GM18498 (cell line): Measurements from ENCODE around the gene ANO1.

Experiments used
- ATAC-seq: cut with Tn5 transposase; IDR thresholded peaks from one replicate; pipeline ENCODE4 v1.9.1; 2021; ENCODE audit warnings: mild to moderate bottlenecking, moderate library complexity; ENCODE audit not compliant: unreplicated experiment

The ANO1 gene

DNA sequence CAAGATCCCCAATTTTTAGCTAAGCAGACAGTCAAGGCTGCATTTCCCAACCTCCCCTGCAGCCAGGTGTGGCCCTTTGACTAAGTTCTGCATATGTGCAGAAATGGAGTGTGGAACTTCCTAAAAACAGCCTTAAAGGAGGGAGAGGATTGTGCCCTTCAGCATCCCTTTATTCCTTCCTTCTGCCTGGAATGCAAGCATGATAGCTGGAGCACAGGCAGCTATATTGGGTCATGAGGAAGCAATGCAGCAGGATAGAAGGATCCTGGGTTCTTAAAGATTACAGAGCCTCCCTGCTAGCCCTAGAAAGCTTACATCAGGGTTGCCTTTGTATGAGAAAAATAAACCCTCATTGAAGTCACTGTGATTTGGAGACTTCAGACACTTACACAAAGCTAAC is 154.9 kb downstream of the ANO1 start:
- ATAC-seq = no peak

DNA sequence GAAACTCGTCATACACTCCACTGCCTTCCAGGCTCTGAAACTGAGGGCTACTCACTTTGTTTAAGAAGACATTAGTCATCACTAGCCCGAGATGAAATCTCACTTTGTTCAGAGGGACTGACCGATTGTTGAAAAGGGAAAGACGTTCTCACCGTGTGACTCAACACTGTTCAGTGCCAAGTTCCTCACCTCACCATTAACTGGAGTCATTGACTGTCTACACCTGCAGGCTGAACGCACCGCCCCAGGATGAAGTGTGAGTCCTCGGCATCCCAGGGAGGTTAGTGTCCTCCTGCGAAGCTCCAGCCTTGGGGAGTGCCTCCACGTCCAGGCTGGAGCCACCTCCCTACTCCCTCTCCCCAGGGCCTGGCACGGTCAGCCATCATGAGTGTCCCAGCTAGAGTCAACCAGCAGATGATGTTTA is 155.4 kb downstream of the ANO1 start:
- no peak for ATAC-seq

DNA sequence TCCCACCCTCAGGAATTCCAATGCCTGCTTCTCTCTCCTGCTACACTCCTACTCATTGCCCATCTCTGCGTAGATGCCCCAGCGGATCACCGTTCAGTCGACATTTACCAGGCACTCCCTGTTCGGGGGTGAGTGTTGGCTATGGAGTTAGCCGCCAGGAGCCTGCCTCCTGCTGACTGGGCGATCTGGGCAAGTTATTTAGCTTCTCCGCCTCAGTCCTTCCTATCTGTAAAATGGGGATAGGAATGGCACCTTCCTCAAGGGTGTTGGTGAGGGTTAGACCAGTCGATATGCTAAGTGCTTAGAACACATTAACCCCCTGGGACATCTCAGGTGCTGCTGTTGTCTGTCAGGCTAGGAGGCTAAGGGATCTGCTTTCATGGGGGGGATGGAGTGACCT is 155.8 kb downstream of the ANO1 start:
- ATAC-seq = no peak
